Measurements from ENCODE around the gene NEGR1. TPM values are rescaled to one million over a fixed set of nuclear protein-coding genes. Genes with fewer than 3 reads are reported as not detected.
A peak's percentile ranks its signal among the peaks of the same experiment; 100 is the strongest.

The NEGR1 gene
- total and polyA plus RNA-seq, 12 donors: 2.3 to 18.3 (median 5.2) TPM

GRCh38 chr1:71371581-71371980 lies 910.8 kb downstream of the NEGR1 start:
- no peak overlapping the region for H3K27ac ChIP-seq
- no peak for TF ChIP-seq CTCF (IDR thresholded peaks at IDR 0.05)
- WGBS, 2 donors: 72 to 97% methylated on average over 1 of the region's 1 CpG
- H3K4me1 ChIP-seq: no peaks in the 10 kb centered on the region
- peaks cover 0 to 4% (median 0%) of the 10 kb centered on the region in 11 donors for H3K9me3 ChIP-seq
- no peaks in the 10 kb centered on the region for H3K27me3 ChIP-seq
- intact Hi-C loops (cut with DNase I): no loop called here
- no peaks in the 10 kb centered on the region for H3K36me3 ChIP-seq
- H3K4me3 ChIP-seq: no peak overlapping the region
- ATAC-seq (no peak), DNase-seq (no peak)

GRCh38 chr1:71364236-71364635 lies 918.1 kb downstream of the NEGR1 start:
- Histone ChIP-seq H3K36me3 (no peaks in the 10 kb centered on the region), H3K27me3 (no peaks in the 10 kb centered on the region), H3K4me3 (no peak overlapping the region), H3K27ac (no peak overlapping the region), H3K9me3 (peaks cover 0 to 11% (median 0%) of the 10 kb centered on the region in 11 donors), H3K4me1 (no peaks in the 10 kb centered on the region)
- no peak for DNase-seq
- no peak for TF ChIP-seq CTCF (IDR thresholded peaks at IDR 0.05)
- 71 to 80% methylated on average over 2 of the region's 2 CpGs for WGBS, 2 donors
- peak in 1 of 8 donors; percentile 39 for ATAC-seq
- intact Hi-C loops (cut with DNase I): no loop called here

- H3K27me3 ChIP-seq: no peaks in the 10 kb centered on the region
- 94 to 98% methylated on average over 2 of the region's 2 CpGs for WGBS, 2 donors
- H3K4me3 ChIP-seq: no peak overlapping the region
- no peaks in the 10 kb centered on the region for H3K36me3 ChIP-seq
- ATAC-seq (no peak), DNase-seq (no peak)
- peaks cover 0 to 18% (median 0%) of the 10 kb centered on the region in 11 donors for H3K9me3 ChIP-seq
- no peak overlapping the region for H3K27ac ChIP-seq
- no peak for TF ChIP-seq CTCF (IDR thresholded peaks at IDR 0.05)
- no peaks in the 10 kb centered on the region for H3K4me1 ChIP-seq
- intact Hi-C loops (cut with DNase I): no loop called here
Measured at GRCh38 chr1:71362691-71363090, 919.6 kb downstream of the NEGR1 start.

- H3K27me3 ChIP-seq: no peaks in the 10 kb centered on the region
- H3K4me1 ChIP-seq: no peaks in the 10 kb centered on the region
- TF ChIP-seq CTCF (IDR thresholded peaks at IDR 0.05): no peak
- intact Hi-C loops (cut with DNase I): no loop called here
- peaks cover 0 to 18% (median 0%) of the 10 kb centered on the region in 11 donors for H3K9me3 ChIP-seq
- WGBS, 2 donors: 83 to 90% methylated on average over 2 of the region's 2 CpGs
- DNase-seq (no peak), ATAC-seq (no peak)
- H3K36me3 ChIP-seq: no peaks in the 10 kb centered on the region
- no peak overlapping the region for H3K4me3 ChIP-seq
- H3K27ac ChIP-seq: no peak overlapping the region
Measured at GRCh38 chr1:71362076-71362475, 920.3 kb downstream of the NEGR1 start.

All from heart right ventricle (tissue), 16 donors.